ENCODE measurements around the gene CD82. TPM values are rescaled to one million over a fixed set of nuclear protein-coding genes. Genes with fewer than 3 reads are reported as not detected.

The CD82 gene
- total RNA-seq, 1 experiment from 2014 or later = 8.2 TPM

DNA sequence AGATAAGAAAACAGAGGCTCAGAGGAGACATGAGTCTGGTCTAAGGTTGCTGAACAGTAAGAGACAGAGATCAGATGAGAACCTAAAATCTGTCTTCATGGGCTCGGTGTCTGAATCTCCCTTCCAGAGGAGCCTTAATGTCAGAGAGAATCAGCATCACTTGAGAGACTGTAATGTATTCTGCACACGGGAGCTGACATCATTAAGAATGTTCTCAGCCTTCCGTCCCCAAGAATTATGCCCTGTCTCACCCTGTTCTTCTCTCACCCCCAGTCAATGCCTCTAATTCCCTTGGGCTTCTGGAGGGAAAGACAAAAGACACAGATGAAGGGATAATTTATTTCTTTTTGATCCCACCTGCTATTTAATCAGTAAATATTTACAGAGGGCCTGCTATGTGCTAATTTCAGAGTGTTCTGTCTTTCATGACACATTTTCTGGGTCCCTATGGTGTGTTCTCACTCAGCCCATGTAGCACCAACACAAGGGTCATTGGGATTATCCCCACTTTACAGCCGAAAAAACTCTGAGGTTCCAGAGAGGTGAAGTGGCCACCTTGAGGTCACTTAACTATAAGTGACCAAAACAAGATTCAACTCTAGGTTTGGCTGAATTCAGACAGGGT lies 61.8 kb downstream of the CD82 start:
- H3K4me1 ChIP-seq (ENCODE audit: insufficient read depth, low read length, poor library complexity, severe bottlenecking) = peaks cover 9% of the 10 kb centered on the region
- no peak for DNase-seq (ENCODE audit: low spot score)
- no peaks in the 10 kb centered on the region for H3K9me3 ChIP-seq (ENCODE audit: low read depth, low read length, poor library complexity, severe bottlenecking)
- POLR2A ChIA-PET (ENCODE audit: low non-redundant PET) = interaction anchor here (0.6 kb wide), 1 partner anchor 35 kb away, joined by 4 read pairs; no protein-coding TSS in a partner anchor
- TF ChIP-seq, protein P1, sequence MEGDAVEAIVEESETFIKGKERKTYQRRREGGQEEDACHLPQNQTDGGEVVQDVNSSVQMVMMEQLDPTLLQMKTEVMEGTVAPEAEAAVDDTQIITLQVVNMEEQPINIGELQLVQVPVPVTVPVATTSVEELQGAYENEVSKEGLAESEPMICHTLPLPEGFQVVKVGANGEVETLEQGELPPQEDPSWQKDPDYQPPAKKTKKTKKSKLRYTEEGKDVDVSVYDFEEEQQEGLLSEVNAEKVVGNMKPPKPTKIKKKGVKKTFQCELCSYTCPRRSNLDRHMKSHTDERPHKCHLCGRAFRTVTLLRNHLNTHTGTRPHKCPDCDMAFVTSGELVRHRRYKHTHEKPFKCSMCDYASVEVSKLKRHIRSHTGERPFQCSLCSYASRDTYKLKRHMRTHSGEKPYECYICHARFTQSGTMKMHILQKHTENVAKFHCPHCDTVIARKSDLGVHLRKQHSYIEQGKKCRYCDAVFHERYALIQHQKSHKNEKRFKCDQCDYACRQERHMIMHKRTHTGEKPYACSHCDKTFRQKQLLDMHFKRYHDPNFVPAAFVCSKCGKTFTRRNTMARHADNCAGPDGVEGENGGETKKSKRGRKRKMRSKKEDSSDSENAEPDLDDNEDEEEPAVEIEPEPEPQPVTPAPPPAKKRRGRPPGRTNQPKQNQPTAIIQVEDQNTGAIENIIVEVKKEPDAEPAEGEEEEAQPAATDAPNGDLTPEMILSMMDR (conservative IDR thresholded peaks at IDR 0.05; ENCODE audit: low read depth, low read length) = no peak
- TF ChIP-seq EZH2 (IDR thresholded peaks at IDR 0.05; ENCODE audit: borderline replicate concordance, low read depth, low read length, poor library complexity, severe bottlenecking) = no peak
- no peaks in the 10 kb centered on the region for H3K36me3 ChIP-seq (ENCODE audit: insufficient read depth, low read length, poor library complexity, severe bottlenecking)
- no peak overlapping the region for H3K27ac ChIP-seq (ENCODE audit: low read depth, low read length, poor library complexity, severe bottlenecking)
- intact Hi-C loops (cut with micrococcal nuclease; ENCODE audit: unreplicated experiment) = no loop called here
- no TSS peak for BruUV-seq (replicated peaks)
- CTCF ChIA-PET = interaction anchor here (1.0 kb wide), 1 partner anchor 10 kb away, joined by 6 read pairs; no protein-coding TSS in a partner anchor
- H3K4me3 ChIP-seq (ENCODE audit: low read depth, low read length, poor library complexity, severe bottlenecking) = no peak overlapping the region
- no peaks in the 10 kb centered on the region for H3K27me3 ChIP-seq (replicated peaks; ENCODE audit: insufficient read depth, low read depth, low read length, poor library complexity)

DNA sequence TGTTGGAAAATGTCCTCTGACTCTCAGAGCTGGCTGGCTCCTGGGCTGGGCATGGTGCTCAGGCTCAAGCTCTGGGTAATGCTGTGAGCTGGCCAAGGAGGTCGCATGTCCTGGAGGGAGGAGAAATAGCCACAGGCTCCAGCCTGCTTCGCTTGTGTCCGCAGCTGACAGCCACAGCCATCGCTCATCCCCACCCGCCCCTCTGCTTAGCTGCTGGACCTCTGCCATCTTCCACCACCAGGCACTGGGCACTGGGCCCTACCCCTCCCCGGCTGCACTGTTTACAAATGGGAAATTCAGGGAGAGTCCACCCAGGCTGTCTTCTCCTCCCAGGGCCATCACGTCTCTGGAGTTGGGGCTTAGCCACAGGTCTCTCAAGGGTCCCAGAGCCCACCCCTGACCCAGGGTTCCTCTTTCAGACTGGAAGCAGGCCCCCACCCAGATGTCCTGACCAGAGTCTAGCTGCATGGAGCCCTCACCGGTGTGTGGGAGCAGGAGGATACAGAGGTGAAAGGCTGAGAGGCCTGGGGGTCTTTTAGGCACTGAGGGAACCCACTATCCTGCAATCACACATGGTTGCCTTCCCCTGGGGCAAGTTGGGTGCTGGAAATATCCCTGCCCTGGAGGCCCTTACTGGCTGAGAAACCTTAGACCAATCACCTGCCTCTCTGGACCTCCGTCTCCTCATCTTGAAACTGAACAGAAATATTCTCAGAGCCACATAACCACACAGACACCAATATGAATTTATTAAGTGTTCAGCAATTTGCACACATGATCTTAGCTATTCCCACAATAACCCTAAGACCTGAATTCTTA lies 62.7 kb downstream of the CD82 start:
- DNase-seq (ENCODE audit: low spot score) = no peak
- TF ChIP-seq EZH2 (IDR thresholded peaks at IDR 0.05; ENCODE audit: borderline replicate concordance, low read depth, low read length, poor library complexity, severe bottlenecking) = no peak
- TF ChIP-seq, protein P1 (conservative IDR thresholded peaks at IDR 0.05; ENCODE audit: low read depth, low read length) = no peak
- ChIA-PET CTCF (interaction anchor here (1.0 kb wide), 1 partner anchor 10 kb away, joined by 6 read pairs; no protein-coding TSS in a partner anchor), POLR2A (ENCODE audit: low non-redundant PET) (no interaction called here)
- no peak overlapping the region for H3K27ac ChIP-seq (ENCODE audit: low read depth, low read length, poor library complexity, severe bottlenecking)
- H3K36me3 ChIP-seq (ENCODE audit: insufficient read depth, low read length, poor library complexity, severe bottlenecking) = no peaks in the 10 kb centered on the region
- no TSS peak for BruUV-seq (replicated peaks)
- no peaks in the 10 kb centered on the region for H3K9me3 ChIP-seq (ENCODE audit: low read depth, low read length, poor library complexity, severe bottlenecking)
- H3K4me3 ChIP-seq (ENCODE audit: low read depth, low read length, poor library complexity, severe bottlenecking) = no peak overlapping the region
- intact Hi-C loops (cut with micrococcal nuclease; ENCODE audit: unreplicated experiment) = no loop called here
- no peaks in the 10 kb centered on the region for H3K27me3 ChIP-seq (replicated peaks; ENCODE audit: insufficient read depth, low read depth, low read length, poor library complexity)
- H3K4me1 ChIP-seq (ENCODE audit: insufficient read depth, low read length, poor library complexity, severe bottlenecking) = peaks cover 8% of the 10 kb centered on the region

DNA sequence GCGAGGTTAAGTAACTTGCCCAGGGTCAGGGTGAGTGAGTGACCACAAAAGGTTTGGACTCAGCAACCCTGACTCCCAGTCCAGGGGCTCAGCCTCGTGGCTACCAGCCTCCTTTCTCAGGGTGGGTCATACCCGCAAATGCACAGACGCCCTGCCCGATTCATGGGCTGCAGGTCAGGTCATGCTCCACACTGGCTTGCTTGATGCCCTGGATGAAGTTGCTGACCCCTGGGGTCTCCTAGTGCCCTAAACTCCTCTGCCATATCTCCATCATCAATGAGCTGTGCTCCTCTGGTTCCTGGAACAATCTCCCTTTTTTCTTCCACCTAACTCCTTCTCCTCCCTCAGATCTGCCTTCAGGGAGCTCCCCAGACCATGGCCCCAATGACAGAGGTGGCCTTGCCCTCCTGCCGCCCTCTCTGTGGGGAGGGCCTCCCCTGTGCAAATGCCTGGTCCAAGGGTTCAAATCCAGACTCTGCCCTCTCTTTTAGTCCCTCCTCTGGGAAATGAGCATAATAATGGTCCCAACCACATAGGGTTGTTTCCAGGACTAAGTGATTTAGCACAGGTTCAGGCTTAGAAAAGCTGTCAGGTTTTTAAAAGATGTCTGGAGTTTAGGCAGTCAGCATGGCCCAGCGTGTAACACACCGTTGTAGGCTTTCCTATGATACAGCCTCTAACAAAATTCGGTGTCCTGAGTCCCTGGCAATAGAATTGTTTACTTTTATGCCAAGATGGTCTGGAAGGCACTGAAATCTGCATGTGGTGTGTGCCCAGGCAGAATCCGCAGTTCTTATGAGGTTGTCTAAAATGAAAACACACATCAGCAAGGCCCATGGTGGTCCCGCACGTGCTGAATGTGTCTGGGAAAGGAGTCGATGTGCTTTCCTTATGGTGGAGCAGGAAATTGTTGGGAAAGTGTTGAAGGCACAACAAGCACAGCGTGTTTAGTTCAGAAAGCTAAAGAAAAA lies 63.6 kb downstream of the CD82 start:
- no peak overlapping the region for H3K27ac ChIP-seq (ENCODE audit: low read depth, low read length, poor library complexity, severe bottlenecking)
- CTCF ChIA-PET = no interaction called here

More for the DNA sequence above, 63.6 kb downstream of the CD82 start:
- Histone ChIP-seq H3K9me3 (ENCODE audit: low read depth, low read length, poor library complexity, severe bottlenecking) (no peaks in the 10 kb centered on the region), H3K4me1 (ENCODE audit: insufficient read depth, low read length, poor library complexity, severe bottlenecking) (no peaks in the 10 kb centered on the region), H3K36me3 (ENCODE audit: insufficient read depth, low read length, poor library complexity, severe bottlenecking) (no peaks in the 10 kb centered on the region), H3K4me3 (ENCODE audit: low read depth, low read length, poor library complexity, severe bottlenecking) (no peak overlapping the region), H3K27me3 (replicated peaks; ENCODE audit: insufficient read depth, low read depth, low read length, poor library complexity) (no peaks in the 10 kb centered on the region)
- no TSS peak for BruUV-seq (replicated peaks)
- POLR2A ChIA-PET (ENCODE audit: low non-redundant PET) = no interaction called here
- intact Hi-C loops (cut with micrococcal nuclease; ENCODE audit: unreplicated experiment) = no loop called here
- TF ChIP-seq EZH2 (IDR thresholded peaks at IDR 0.05; ENCODE audit: borderline replicate concordance, low read depth, low read length, poor library complexity, severe bottlenecking) = no peak
- TF ChIP-seq, protein P1 (conservative IDR thresholded peaks at IDR 0.05; ENCODE audit: low read depth, low read length) = no peak
- DNase-seq (ENCODE audit: low spot score) = no peak

Measured in A673 (cell line).